ENCODE data around the gene MINAR1. TPM values are rescaled to one million over a fixed set of nuclear protein-coding genes. Genes with fewer than 3 reads are reported as not detected.

The MINAR1 gene
- total RNA-seq, 2 experiments from 2014 or later = 1.8 to 2.0 TPM

- no peaks in the 10 kb centered on the region for H4K20me1 ChIP-seq (ENCODE audit: insufficient read depth, low read length)
- TF ChIP-seq CTCF (conservative IDR thresholded peaks at IDR 0.05; ENCODE audit: low read length) (no peak), EZH2phosphoT487 (IDR thresholded peaks at IDR 0.05; ENCODE audit: borderline replicate concordance, low read depth, low read length) (no peak)
Measured at GRCh38 chr15:79427781-79428598, 4.1 kb upstream of the MINAR1 start.

GRCh38 chr15:79430901-79431635 lies 1.1 kb upstream of the MINAR1 start:
- Histone ChIP-seq H3K27ac (ENCODE audit: low read depth, low read length, poor library complexity, severe bottlenecking) (no peak overlapping the region), H2AFZ (ENCODE audit: low read length) (no peak overlapping the region), H3K9me3 (ENCODE audit: low read length) (no peaks in the 10 kb centered on the region), H3K36me3 (ENCODE audit: insufficient read depth, low read length) (no peaks in the 10 kb centered on the region), H3K4me3 (ENCODE audit: low read depth, low read length, poor library complexity, severe bottlenecking) (no peak overlapping the region), H4K20me1 (ENCODE audit: insufficient read depth, low read length) (no peaks in the 10 kb centered on the region), H3K4me1 (ENCODE audit: insufficient read depth, low read length, poor library complexity, severe bottlenecking) (no peaks in the 10 kb centered on the region), H3K4me2 (ENCODE audit: low read length) (no peak overlapping the region), H3K9me2 (ENCODE audit: insufficient read depth, low read length) (no peaks in the 10 kb centered on the region), H3K79me2 (ENCODE audit: insufficient read depth, low read depth, low read length) (no peaks in the 10 kb centered on the region)
- no peak for DNase-seq (ENCODE audit: low spot score)
- ChIA-PET POLR2A (interaction anchor here (0.7 to 0.8 kb wide), 2 partner anchors 17 to 976 kb away, joined by 3 read pairs; no protein-coding TSS in a partner anchor), CTCF (ENCODE audit: unreplicated experiment) (no interaction called here)
- no TSS peak for BruUV-seq (replicated peaks)
- intact Hi-C loops (cut with micrococcal nuclease; ENCODE audit: unreplicated experiment) = no loop called here
- no peak for TF ChIP-seq EZH2phosphoT487 (IDR thresholded peaks at IDR 0.05; ENCODE audit: borderline replicate concordance, low read depth, low read length)
- no peak for TF ChIP-seq CTCF (conservative IDR thresholded peaks at IDR 0.05; ENCODE audit: low read length)

More at GRCh38 chr15:79427781-79428598, 4.1 kb upstream of the MINAR1 start:
- H3K36me3 ChIP-seq (ENCODE audit: insufficient read depth, low read length) = no peaks in the 10 kb centered on the region
- intact Hi-C loops (cut with micrococcal nuclease; ENCODE audit: unreplicated experiment) = no loop called here
- H3K9me3 ChIP-seq (ENCODE audit: low read length) = no peaks in the 10 kb centered on the region
- ChIA-PET POLR2A (interaction anchor here (0.7 kb wide), 1 partner anchor 385 kb away, joined by 5 read pairs; no protein-coding TSS in a partner anchor), CTCF (ENCODE audit: unreplicated experiment) (no interaction called here)
- H3K9me2 ChIP-seq (ENCODE audit: insufficient read depth, low read length) = no peaks in the 10 kb centered on the region
- no peak overlapping the region for H3K4me3 ChIP-seq (ENCODE audit: low read depth, low read length, poor library complexity, severe bottlenecking)
- no peak overlapping the region for H2AFZ ChIP-seq (ENCODE audit: low read length)
- H3K27ac ChIP-seq (ENCODE audit: low read depth, low read length, poor library complexity, severe bottlenecking) = no peak overlapping the region
- no peak overlapping the region for H3K4me2 ChIP-seq (ENCODE audit: low read length)
- BruUV-seq (replicated peaks) = no TSS peak
- no peak for DNase-seq (ENCODE audit: low spot score)
- no peaks in the 10 kb centered on the region for H3K79me2 ChIP-seq (ENCODE audit: insufficient read depth, low read depth, low read length)
- H3K4me1 ChIP-seq (ENCODE audit: insufficient read depth, low read length, poor library complexity, severe bottlenecking) = no peaks in the 10 kb centered on the region

Measured in OCI-LY7 (cell line).